Panc1 (cell line): ENCODE results near the gene MUC2. TPM values are rescaled to one million over a fixed set of nuclear protein-coding genes. Genes with fewer than 3 reads are reported as not detected.

Experiments used
- ATAC-seq: fragments of 200-7000 bp; cut with Tn5 transposase; 2 replicates; pipeline ENCODE4 v1.9.1; 2020; ENCODE audit warnings: mild to moderate bottlenecking, moderate library complexity
- BruUV-seq: library from RNA; stranded (reverse); fragments of 400-500 nt; replicated peaks from 2 replicates; lab custom pipeline; 2021; lab: Mats Ljungman, UMichigan
- CTCF ChIA-PET: fragments of 300-600 bp; sonication (Branson Sonifier 250); formaldehyde crosslinking; loops from one replicate; lab custom pipeline; 2022; ENCODE audit warnings: antibody characterized with exemption; lab: Charles Lee
- POLR2A ChIA-PET: fragments of 300-600 bp; sonication (Branson Sonifier 250); formaldehyde crosslinking; loops from one replicate; lab custom pipeline; 2022; ENCODE audit warnings: antibody characterized with exemption; lab: Charles Lee
- DNase-seq: peaks from one replicate; pipeline ENCODE4 v3.0.0-alpha.2; 2010; ENCODE audit warnings: low read depth, low spot score
- H3K27ac ChIP-seq: 2 replicates; pipeline ENCODE4 v1.5.1; 2011; ENCODE audit warnings: mild to moderate bottlenecking, low read length, inconsistent platforms
- H3K27me3 ChIP-seq: fragments of 200-500 bp; sonication (Bioruptor generic); 2 replicates; pipeline ENCODE4 v1.6.0; 2014; ENCODE audit warnings: low read length, inconsistent platforms; ENCODE audit not compliant: control insufficient read depth, insufficient read depth
- H3K36me3 ChIP-seq: fragments of 200-500 bp; sonication (Bioruptor generic); 2 replicates; pipeline ENCODE4 v1.5.1; 2014; ENCODE audit warnings: inconsistent platforms, mild to moderate bottlenecking, low read length, moderate library complexity; ENCODE audit not compliant: control insufficient read depth, insufficient read depth
- H3K4me1 ChIP-seq: 2 replicates; pipeline ENCODE4 v1.5.1; 2011; ENCODE audit warnings: inconsistent platforms, mild to moderate bottlenecking, low read length, moderate library complexity; ENCODE audit not compliant: control insufficient read depth, insufficient read depth
- H3K4me3 ChIP-seq, 2 experiments: 2 replicates each; pipeline ENCODE4 v1.5.1; 2011 to 2012; ENCODE audit warnings: low read depth in 2 of 2, low read length in 2 of 2, mild to moderate bottlenecking in 2 of 2, inconsistent platforms in 1 of 2, moderate library complexity in 1 of 2
- H3K9me3 ChIP-seq: fragments of 200-500 bp; sonication (Bioruptor generic); 2 replicates; pipeline ENCODE4 v1.5.1; 2014; ENCODE audit warnings: low read depth, mild to moderate bottlenecking, inconsistent platforms, low read length, moderate library complexity; ENCODE audit not compliant: control insufficient read depth, insufficient read depth
- CTCF ChIP-seq: fragments of 450-650 bp; IDR thresholded peaks from 2 replicates; pipeline ENCODE4 v1.5.1; 2017; ENCODE audit warnings: mild to moderate bottlenecking
- POLR2AphosphoS5 ChIP-seq: IDR thresholded peaks from 2 replicates; pipeline ENCODE4 v1.6.1; 2012; ENCODE audit warnings: mild to moderate bottlenecking, low read depth, low read length, moderate library complexity
- SIN3A ChIP-seq: IDR thresholded peaks from 2 replicates; pipeline ENCODE4 v1.6.1; 2012; ENCODE audit warnings: low read depth, mild to moderate bottlenecking, low read length, moderate library complexity, borderline replicate concordance; ENCODE audit not compliant: insufficient read depth
- TCF7L2 ChIP-seq: IDR thresholded peaks from 2 replicates; pipeline ENCODE4 v1.6.1; 2011; ENCODE audit warnings: mild to moderate bottlenecking, low read depth, low read length, inconsistent platforms
- in situ Hi-C: cut with HindIII; loops from 2 replicates; pipeline ENCODE4 v1.10.0; 2016; ENCODE audit warnings: low sequenced_read_pairs, low pct_unique_long_range_greater_than_20kb
- intact Hi-C: fragments of 100-400 bp; cut with micrococcal nuclease; formaldehyde crosslinking; loops from one replicate; pipeline ENCODE4 v1.10.0; 2022; ENCODE audit not compliant: unreplicated experiment
- total RNA-seq: library from RNA; stranded (reverse); gene quantifications from one replicate; pipeline ENCODE4 v1.2.1, GENCODE V29; 2021; ENCODE audit not compliant: unreplicated experiment
- TF ChIP-seq, protein P1 (sequence below), 2 experiments: IDR thresholded peaks; 2 replicates each; pipeline ENCODE4 v1.6.1; 2011 to 2012; ENCODE audit warnings: low read depth in 2 of 2, control low read depth in 1 of 2, low read length in 1 of 2, mild to moderate bottlenecking in 1 of 2, moderate library complexity in 1 of 2; ENCODE audit not compliant: insufficient read depth in 1 of 2

MUC2 gene
- total RNA-seq, 1 experiment from 2014 or later: 0.08 TPM

DNA sequence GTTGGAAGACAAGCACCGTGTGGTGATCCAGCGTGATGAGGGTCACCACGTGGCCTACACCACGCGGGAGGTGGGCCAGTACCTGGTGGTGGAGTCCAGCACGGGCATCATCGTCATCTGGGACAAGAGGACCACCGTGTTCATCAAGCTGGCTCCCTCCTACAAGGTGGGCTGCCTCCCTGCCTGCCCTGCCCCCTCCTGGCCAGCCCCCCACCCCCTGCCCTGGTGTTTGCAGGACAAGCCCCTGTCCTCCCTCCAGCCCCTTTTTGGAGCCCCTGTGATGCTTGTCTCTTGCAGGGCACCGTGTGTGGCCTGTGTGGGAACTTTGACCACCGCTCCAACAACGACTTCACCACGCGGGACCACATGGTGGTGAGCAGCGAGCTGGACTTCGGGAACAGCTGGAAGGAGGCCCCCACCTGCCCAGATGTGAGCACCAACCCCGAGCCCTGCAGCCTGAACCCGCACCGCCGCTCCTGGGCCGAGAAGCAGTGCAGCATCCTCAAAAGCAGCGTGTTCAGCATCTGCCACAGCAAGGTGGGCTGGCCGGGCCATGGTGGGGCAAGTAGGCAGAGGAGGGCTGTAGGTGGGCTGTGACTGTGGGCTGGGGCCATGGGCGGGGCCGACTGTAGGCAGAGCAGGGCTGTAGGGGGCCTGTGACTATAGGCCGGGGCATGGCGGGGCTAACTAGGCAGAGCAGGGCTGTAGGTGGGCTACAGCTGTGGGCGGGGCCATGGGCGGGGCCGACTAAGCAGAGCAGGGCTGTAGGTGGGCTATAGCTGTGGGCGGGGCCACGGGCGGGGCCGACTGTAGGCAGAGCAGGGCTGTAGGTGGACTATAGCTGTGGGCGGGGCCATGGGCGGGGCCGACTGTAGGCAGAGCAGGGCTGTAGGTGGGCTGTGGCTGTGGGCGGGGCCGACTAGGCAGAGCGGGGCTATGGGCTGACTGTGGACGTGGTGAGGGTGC is 13.6 kb downstream of the MUC2 start:
- no TSS peak for BruUV-seq
- Histone ChIP-seq H3K4me1 (no peaks in the 10 kb centered on the region), H3K27ac (no peak overlapping the region), H3K4me3 (no peak overlapping the region), H3K36me3 (no peaks in the 10 kb centered on the region), H3K9me3 (no peaks in the 10 kb centered on the region), H3K27me3 (no peaks in the 10 kb centered on the region)
- CTCF ChIA-PET: interaction anchor here (0.6 to 0.7 kb wide), 2 partner anchors 35 to 235 kb away, joined by 4 to 7 read pairs; no protein-coding TSS in a partner anchor
- POLR2A ChIA-PET: no interaction called here
- no peak for DNase-seq
- no peak for ATAC-seq
- in situ Hi-C loops: no loop called here
- intact Hi-C loops: no loop called here
- TF ChIP-seq TCF7L2 (no peak), POLR2AphosphoS5 (no peak), SIN3A (no peak), CTCF (no peak)
- TF ChIP-seq, protein P1, sequence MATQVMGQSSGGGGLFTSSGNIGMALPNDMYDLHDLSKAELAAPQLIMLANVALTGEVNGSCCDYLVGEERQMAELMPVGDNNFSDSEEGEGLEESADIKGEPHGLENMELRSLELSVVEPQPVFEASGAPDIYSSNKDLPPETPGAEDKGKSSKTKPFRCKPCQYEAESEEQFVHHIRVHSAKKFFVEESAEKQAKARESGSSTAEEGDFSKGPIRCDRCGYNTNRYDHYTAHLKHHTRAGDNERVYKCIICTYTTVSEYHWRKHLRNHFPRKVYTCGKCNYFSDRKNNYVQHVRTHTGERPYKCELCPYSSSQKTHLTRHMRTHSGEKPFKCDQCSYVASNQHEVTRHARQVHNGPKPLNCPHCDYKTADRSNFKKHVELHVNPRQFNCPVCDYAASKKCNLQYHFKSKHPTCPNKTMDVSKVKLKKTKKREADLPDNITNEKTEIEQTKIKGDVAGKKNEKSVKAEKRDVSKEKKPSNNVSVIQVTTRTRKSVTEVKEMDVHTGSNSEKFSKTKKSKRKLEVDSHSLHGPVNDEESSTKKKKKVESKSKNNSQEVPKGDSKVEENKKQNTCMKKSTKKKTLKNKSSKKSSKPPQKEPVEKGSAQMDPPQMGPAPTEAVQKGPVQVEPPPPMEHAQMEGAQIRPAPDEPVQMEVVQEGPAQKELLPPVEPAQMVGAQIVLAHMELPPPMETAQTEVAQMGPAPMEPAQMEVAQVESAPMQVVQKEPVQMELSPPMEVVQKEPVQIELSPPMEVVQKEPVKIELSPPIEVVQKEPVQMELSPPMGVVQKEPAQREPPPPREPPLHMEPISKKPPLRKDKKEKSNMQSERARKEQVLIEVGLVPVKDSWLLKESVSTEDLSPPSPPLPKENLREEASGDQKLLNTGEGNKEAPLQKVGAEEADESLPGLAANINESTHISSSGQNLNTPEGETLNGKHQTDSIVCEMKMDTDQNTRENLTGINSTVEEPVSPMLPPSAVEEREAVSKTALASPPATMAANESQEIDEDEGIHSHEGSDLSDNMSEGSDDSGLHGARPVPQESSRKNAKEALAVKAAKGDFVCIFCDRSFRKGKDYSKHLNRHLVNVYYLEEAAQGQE (IDR thresholded peaks at IDR 0.05; ENCODE audit: insufficient read depth in 1 of 2, low read depth in 2 of 2, low read length in 1 of 2): no peak

DNA sequence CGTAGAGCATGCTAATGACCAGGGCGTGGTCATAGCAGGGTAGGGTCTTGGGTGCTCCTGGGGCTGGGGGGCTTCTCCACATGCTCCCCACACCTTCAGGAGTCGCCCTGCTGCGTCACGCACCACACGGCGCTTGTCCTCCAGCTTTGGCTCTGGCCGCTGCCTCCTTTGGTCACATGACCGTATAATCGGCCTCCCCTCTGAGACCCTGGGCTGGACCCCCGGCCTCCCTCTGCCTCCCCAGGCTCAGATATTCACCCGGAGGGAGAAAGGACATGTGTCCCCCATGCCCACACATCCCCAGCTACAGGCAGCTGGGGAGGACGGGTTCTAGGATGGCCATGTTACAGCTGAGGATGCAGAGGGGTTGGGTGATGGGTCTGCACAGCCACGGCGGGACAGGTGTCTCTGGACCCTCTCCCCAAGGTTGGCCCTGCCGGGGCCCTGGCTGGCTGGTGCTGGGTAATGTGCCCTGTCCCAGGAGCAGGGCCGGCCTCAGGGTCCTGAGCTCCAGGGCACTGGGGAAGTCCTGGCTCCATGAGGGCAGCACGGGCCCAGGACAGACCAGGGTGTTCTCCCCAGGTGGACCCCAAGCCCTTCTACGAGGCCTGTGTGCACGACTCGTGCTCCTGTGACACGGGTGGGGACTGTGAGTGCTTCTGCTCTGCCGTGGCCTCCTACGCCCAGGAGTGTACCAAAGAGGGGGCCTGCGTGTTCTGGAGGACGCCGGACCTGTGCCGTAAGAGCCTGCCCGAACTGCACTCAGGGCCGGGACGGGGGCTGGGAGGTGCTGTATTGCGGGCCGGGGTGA is 14.5 kb downstream of the MUC2 start:
- Histone ChIP-seq H3K4me1 (no peaks in the 10 kb centered on the region), H3K4me3 (no peak overlapping the region), H3K27ac (no peak overlapping the region), H3K36me3 (no peaks in the 10 kb centered on the region), H3K27me3 (no peaks in the 10 kb centered on the region), H3K9me3 (no peaks in the 10 kb centered on the region)
- in situ Hi-C loops: no loop called here
- ATAC-seq (no peak), DNase-seq (no peak)
- CTCF ChIA-PET: interaction anchor here (0.6 kb wide), 1 partner anchor 236 kb away, joined by 4 read pairs; no protein-coding TSS in a partner anchor
- POLR2A ChIA-PET: no interaction called here
- intact Hi-C loops: no loop called here
- no peak for TF ChIP-seq POLR2AphosphoS5
- TF ChIP-seq SIN3A: no peak
- TF ChIP-seq CTCF: no peak
- TF ChIP-seq, protein P1 (IDR thresholded peaks at IDR 0.05; ENCODE audit: insufficient read depth in 1 of 2, low read depth in 2 of 2, low read length in 1 of 2): no peak
- no peak for TF ChIP-seq TCF7L2
- no TSS peak for BruUV-seq
